Measurements from ENCODE around the gene COMMD10.

COMMD10 gene

DNA sequence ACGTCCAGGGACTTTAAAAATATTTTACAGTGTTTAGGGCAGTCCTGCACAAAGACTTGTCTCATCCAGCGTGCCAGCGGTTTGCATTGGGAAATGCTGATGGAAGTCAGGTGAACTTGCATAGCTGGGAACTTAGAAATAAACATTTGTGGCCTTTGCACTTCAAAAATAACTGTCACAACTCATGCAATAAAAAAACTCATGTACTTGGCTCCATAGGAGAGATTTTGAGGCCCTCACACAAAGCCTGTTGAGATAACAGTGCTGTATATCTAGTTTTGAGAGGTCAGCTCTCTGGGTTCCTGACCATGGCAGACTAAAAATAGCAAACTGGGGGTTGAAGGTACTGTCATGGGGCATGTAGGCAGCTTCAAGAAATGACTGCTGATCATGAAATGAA is 5.5 kb downstream of the COMMD10 start:
- no peaks in the 10 kb centered on the region for H3K27me3 ChIP-seq (ENCODE audit: control insufficient read depth in 1 of 2, insufficient read depth in 1 of 2, low read length in 2 of 2)
- no peaks in the 10 kb centered on the region for H3K4me1 ChIP-seq (ENCODE audit: control insufficient read depth, insufficient read depth, low read depth, low read length)
- H3K27ac ChIP-seq (ENCODE audit: low read length, poor library complexity, severe bottlenecking) = no peak overlapping the region
- no peak overlapping the region for H3K18ac ChIP-seq (ENCODE audit: low read depth in 1 of 2, low read length in 2 of 2)
- H3K4ac ChIP-seq (ENCODE audit: low read depth in 1 of 2, low read length in 2 of 2) = no peak overlapping the region
- H3K14ac ChIP-seq (ENCODE audit: low read length in 2 of 2) = peak overlapping the region in 1 of 2 experiments; percentile 50
- no peak overlapping the region for H3K4me2 ChIP-seq (ENCODE audit: low read length, poor library complexity, severe bottlenecking)
- no peak overlapping the region for H2BK15ac ChIP-seq (ENCODE audit: low read depth, poor library complexity, severe bottlenecking)
- WGBS = 86% methylated on average over 3 of the region's 3 CpGs
- H3K36me3 ChIP-seq (ENCODE audit: control insufficient read depth in 1 of 2, insufficient read depth in 2 of 2, low read depth in 1 of 2, low read length in 2 of 2) = peaks cover 4 to 49% of the 10 kb centered on the region in 2 experiments
- H2AK5ac ChIP-seq (ENCODE audit: low read length, severe bottlenecking) = no peak overlapping the region
- no peak overlapping the region for H3K9ac ChIP-seq (ENCODE audit: low read length)
- H3K23ac ChIP-seq (ENCODE audit: low read length in 2 of 2) = no peak overlapping the region
- DNase-seq = no peak
- H3K9me3 ChIP-seq (ENCODE audit: control insufficient read depth, low read length) = no peaks in the 10 kb centered on the region
- no peak overlapping the region for H4K8ac ChIP-seq (ENCODE audit: low read length)
- no peak overlapping the region for H3K4me3 ChIP-seq (ENCODE audit: insufficient read depth in 1 of 2, low read depth in 1 of 2, low read length in 2 of 2)
- H3K79me1 ChIP-seq (replicated peaks; ENCODE audit: low read length, poor library complexity, severe bottlenecking) = peaks cover 16% of the 10 kb centered on the region
- no peak overlapping the region for H2AFZ ChIP-seq (ENCODE audit: low read depth, low read length)
- no peak overlapping the region for H2BK120ac ChIP-seq (ENCODE audit: low read depth, low read length)
- H2BK5ac ChIP-seq (ENCODE audit: low read depth, low read length, poor library complexity, severe bottlenecking) = no peak overlapping the region
- no peak overlapping the region for H2BK12ac ChIP-seq (ENCODE audit: low read length in 2 of 2)
- H4K91ac ChIP-seq (ENCODE audit: low read length) = no peak overlapping the region

GRCh38 chr5:116091416-116091815 is 6.6 kb downstream of the COMMD10 start:
- no peak overlapping the region for H3K23ac ChIP-seq (ENCODE audit: low read length in 2 of 2)
- H3K9me3 ChIP-seq (ENCODE audit: control insufficient read depth, low read length) = no peaks in the 10 kb centered on the region
- no peak overlapping the region for H2AFZ ChIP-seq (ENCODE audit: low read depth, low read length)
- no peak overlapping the region for H2BK12ac ChIP-seq (ENCODE audit: low read length in 2 of 2)
- H3K4ac ChIP-seq (ENCODE audit: low read depth in 1 of 2, low read length in 2 of 2) = no peak overlapping the region
- H2BK120ac ChIP-seq (ENCODE audit: low read depth, low read length) = no peak overlapping the region
- H2BK5ac ChIP-seq (ENCODE audit: low read depth, low read length, poor library complexity, severe bottlenecking) = no peak overlapping the region
- H2BK15ac ChIP-seq (ENCODE audit: low read depth, poor library complexity, severe bottlenecking) = no peak overlapping the region
- no peak overlapping the region for H2AK5ac ChIP-seq (ENCODE audit: low read length, severe bottlenecking)
- H3K36me3 ChIP-seq (ENCODE audit: control insufficient read depth in 1 of 2, insufficient read depth in 2 of 2, low read depth in 1 of 2, low read length in 2 of 2) = peaks cover 4 to 52% of the 10 kb centered on the region in 2 experiments
- no peaks in the 10 kb centered on the region for H3K4me1 ChIP-seq (ENCODE audit: control insufficient read depth, insufficient read depth, low read depth, low read length)
- no peaks in the 10 kb centered on the region for H3K27me3 ChIP-seq (ENCODE audit: control insufficient read depth in 1 of 2, insufficient read depth in 1 of 2, low read length in 2 of 2)
- H3K4me3 ChIP-seq (ENCODE audit: insufficient read depth in 1 of 2, low read depth in 1 of 2, low read length in 2 of 2) = no peak overlapping the region
- no peak overlapping the region for H3K9ac ChIP-seq (ENCODE audit: low read length)
- H3K79me1 ChIP-seq (replicated peaks; ENCODE audit: low read length, poor library complexity, severe bottlenecking) = peaks cover 14% of the 10 kb centered on the region
- H3K4me2 ChIP-seq (ENCODE audit: low read length, poor library complexity, severe bottlenecking) = no peak overlapping the region
- DNase-seq = no peak
- no peak overlapping the region for H3K14ac ChIP-seq (ENCODE audit: low read length in 2 of 2)
- WGBS = no CpG with 5 or more reads among the region's 1 CpG
- no peak overlapping the region for H4K91ac ChIP-seq (ENCODE audit: low read length)
- H4K8ac ChIP-seq (ENCODE audit: low read length) = no peak overlapping the region
- H3K18ac ChIP-seq (ENCODE audit: low read depth in 1 of 2, low read length in 2 of 2) = no peak overlapping the region
- no peak overlapping the region for H3K27ac ChIP-seq (ENCODE audit: low read length, poor library complexity, severe bottlenecking)

DNA sequence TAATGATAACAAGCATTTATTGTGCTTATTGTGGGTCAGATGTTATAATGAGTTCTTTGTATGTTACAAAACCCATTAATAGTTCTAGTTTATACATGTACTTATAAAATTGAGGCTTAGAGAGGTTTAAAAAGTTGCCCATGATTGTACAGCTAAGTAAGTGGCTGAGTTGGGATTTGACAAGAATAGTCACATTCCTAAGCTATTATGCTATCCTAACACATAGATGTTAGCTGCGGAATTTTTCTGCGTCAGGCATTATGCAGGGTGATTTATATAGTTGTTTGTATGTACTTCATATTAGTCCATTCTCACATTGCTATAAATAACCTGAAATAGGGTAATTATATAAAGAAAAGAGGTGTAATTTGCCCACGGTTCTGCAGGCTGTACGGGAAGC is 12.5 kb downstream of the COMMD10 start:
- H2BK12ac ChIP-seq (ENCODE audit: low read length in 2 of 2) = no peak overlapping the region
- no peaks in the 10 kb centered on the region for H3K4me1 ChIP-seq (ENCODE audit: control insufficient read depth, insufficient read depth, low read depth, low read length)
- peaks cover 8 to 47% of the 10 kb centered on the region in 2 experiments for H3K36me3 ChIP-seq (ENCODE audit: control insufficient read depth in 1 of 2, insufficient read depth in 2 of 2, low read depth in 1 of 2, low read length in 2 of 2)
- no peak overlapping the region for H4K91ac ChIP-seq (ENCODE audit: low read length)
- no peak overlapping the region for H2AK5ac ChIP-seq (ENCODE audit: low read length, severe bottlenecking)
- H3K23ac ChIP-seq (ENCODE audit: low read length in 2 of 2) = no peak overlapping the region
- no peak overlapping the region for H2BK120ac ChIP-seq (ENCODE audit: low read depth, low read length)
- H3K4ac ChIP-seq (ENCODE audit: low read depth in 1 of 2, low read length in 2 of 2) = no peak overlapping the region
- DNase-seq = peak; percentile 50
- H3K14ac ChIP-seq (ENCODE audit: low read length in 2 of 2) = no peak overlapping the region
- H3K4me2 ChIP-seq (ENCODE audit: low read length, poor library complexity, severe bottlenecking) = no peak overlapping the region
- no peak overlapping the region for H3K9ac ChIP-seq (ENCODE audit: low read length)
- no peak overlapping the region for H4K8ac ChIP-seq (ENCODE audit: low read length)
- no peak overlapping the region for H2BK5ac ChIP-seq (ENCODE audit: low read depth, low read length, poor library complexity, severe bottlenecking)
- H3K27me3 ChIP-seq (ENCODE audit: control insufficient read depth in 1 of 2, insufficient read depth in 1 of 2, low read length in 2 of 2) = no peaks in the 10 kb centered on the region
- no peak overlapping the region for H3K27ac ChIP-seq (ENCODE audit: low read length, poor library complexity, severe bottlenecking)
- H2BK15ac ChIP-seq (ENCODE audit: low read depth, poor library complexity, severe bottlenecking) = no peak overlapping the region
- no peak overlapping the region for H3K18ac ChIP-seq (ENCODE audit: low read depth in 1 of 2, low read length in 2 of 2)
- 93% methylated on average over 2 of the region's 4 CpGs for WGBS
- H2AFZ ChIP-seq (ENCODE audit: low read depth, low read length) = no peak overlapping the region
- H3K9me3 ChIP-seq (ENCODE audit: control insufficient read depth, low read length) = no peaks in the 10 kb centered on the region
- peaks cover 2% of the 10 kb centered on the region for H3K79me1 ChIP-seq (replicated peaks; ENCODE audit: low read length, poor library complexity, severe bottlenecking)
- no peak overlapping the region for H3K4me3 ChIP-seq (ENCODE audit: insufficient read depth in 1 of 2, low read depth in 1 of 2, low read length in 2 of 2)

DNA sequence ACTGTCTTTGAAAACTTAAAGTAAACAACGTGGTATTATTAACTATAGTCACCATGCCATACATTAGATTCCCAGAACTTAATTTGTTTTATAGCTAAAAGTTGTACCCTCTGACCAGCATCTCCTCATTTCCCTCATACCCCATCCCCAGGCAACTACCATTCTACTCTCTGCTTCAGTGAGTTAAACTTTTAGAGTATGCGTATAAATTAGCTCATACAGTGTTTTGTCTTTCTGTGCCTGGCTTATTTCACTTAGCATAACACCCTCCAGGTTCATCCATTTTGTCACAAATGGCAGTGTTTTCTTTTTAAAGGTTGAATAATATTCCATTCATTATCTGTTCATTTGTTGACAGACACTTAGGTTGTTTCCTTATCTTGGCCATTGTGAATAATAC is 14.2 kb downstream of the COMMD10 start:
- Histone ChIP-seq H3K27me3 (ENCODE audit: control insufficient read depth in 1 of 2, insufficient read depth in 1 of 2, low read length in 2 of 2) (no peaks in the 10 kb centered on the region), H3K79me1 (replicated peaks; ENCODE audit: low read length, poor library complexity, severe bottlenecking) (peaks cover 2% of the 10 kb centered on the region), H2AK5ac (ENCODE audit: low read length, severe bottlenecking) (no peak overlapping the region), H3K4ac (ENCODE audit: low read depth in 1 of 2, low read length in 2 of 2) (no peak overlapping the region), H3K4me3 (ENCODE audit: insufficient read depth in 1 of 2, low read depth in 1 of 2, low read length in 2 of 2) (no peak overlapping the region), H3K23ac (ENCODE audit: low read length in 2 of 2) (no peak overlapping the region), H2BK12ac (ENCODE audit: low read length in 2 of 2) (no peak overlapping the region), H3K18ac (ENCODE audit: low read depth in 1 of 2, low read length in 2 of 2) (no peak overlapping the region), H3K27ac (ENCODE audit: low read length, poor library complexity, severe bottlenecking) (no peak overlapping the region), H4K8ac (ENCODE audit: low read length) (no peak overlapping the region), H3K14ac (ENCODE audit: low read length in 2 of 2) (no peak overlapping the region), H3K4me1 (ENCODE audit: control insufficient read depth, insufficient read depth, low read depth, low read length) (no peaks in the 10 kb centered on the region), H3K4me2 (ENCODE audit: low read length, poor library complexity, severe bottlenecking) (no peak overlapping the region), H2BK15ac (ENCODE audit: low read depth, poor library complexity, severe bottlenecking) (no peak overlapping the region), H3K9me3 (ENCODE audit: control insufficient read depth, low read length) (no peaks in the 10 kb centered on the region), H2BK120ac (ENCODE audit: low read depth, low read length) (no peak overlapping the region), H3K36me3 (ENCODE audit: control insufficient read depth in 1 of 2, insufficient read depth in 2 of 2, low read depth in 1 of 2, low read length in 2 of 2) (peaks cover 3 to 30% of the 10 kb centered on the region in 2 experiments), H4K91ac (ENCODE audit: low read length) (no peak overlapping the region), H2AFZ (ENCODE audit: low read depth, low read length) (no peak overlapping the region), H3K9ac (ENCODE audit: low read length) (no peak overlapping the region), H2BK5ac (ENCODE audit: low read depth, low read length, poor library complexity, severe bottlenecking) (no peak overlapping the region)
- 93% methylated on average over 2 of the region's 2 CpGs for WGBS
- no peak for DNase-seq
